NB4 (cell line): Measurements from ENCODE around the gene SPATA46.

ENCODE experiments used
- MYC ChIP-seq: IDR thresholded peaks from 2 replicates; pipeline ENCODE4 v1.6.1; 2011; ENCODE audit warnings: low read depth, low read length
- POLR2A ChIP-seq: IDR thresholded peaks from 2 replicates; pipeline ENCODE4 v1.6.1; 2011; ENCODE audit warnings: mild to moderate bottlenecking; ENCODE audit not compliant: insufficient read length; ENCODE audit errors: extremely low read depth
- TF ChIP-seq, protein P1 (sequence below): IDR thresholded peaks from one replicate; pipeline ENCODE4 v1.5.1; 2012; ENCODE audit warnings: low read depth, low read length
- TF ChIP-seq, protein P2 (sequence below): IDR thresholded peaks from 2 replicates; pipeline ENCODE4 v1.6.1; 2011; ENCODE audit warnings: low read depth, low read length

DNA sequence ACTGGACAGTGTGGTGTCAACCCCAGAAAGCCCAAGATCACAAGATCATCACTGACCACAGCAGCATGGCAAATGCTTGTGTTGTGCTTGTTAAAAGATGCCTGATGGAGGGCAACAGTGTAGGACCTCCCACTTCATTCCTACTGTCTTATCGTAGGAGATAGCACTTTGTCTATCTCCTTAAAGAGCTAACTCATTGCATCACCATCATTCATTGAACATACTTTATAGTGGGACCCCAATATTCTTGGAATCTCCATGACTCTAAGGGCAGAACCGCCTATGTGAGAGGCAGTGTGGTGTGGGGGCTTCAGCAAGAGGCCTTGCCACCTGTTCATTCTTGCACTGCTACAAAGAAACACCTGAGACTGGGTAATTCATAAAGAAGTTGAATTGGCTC, 40.3 kb upstream of the SPATA46 start:
- no peak for TF ChIP-seq POLR2A
- TF ChIP-seq, protein P1, sequence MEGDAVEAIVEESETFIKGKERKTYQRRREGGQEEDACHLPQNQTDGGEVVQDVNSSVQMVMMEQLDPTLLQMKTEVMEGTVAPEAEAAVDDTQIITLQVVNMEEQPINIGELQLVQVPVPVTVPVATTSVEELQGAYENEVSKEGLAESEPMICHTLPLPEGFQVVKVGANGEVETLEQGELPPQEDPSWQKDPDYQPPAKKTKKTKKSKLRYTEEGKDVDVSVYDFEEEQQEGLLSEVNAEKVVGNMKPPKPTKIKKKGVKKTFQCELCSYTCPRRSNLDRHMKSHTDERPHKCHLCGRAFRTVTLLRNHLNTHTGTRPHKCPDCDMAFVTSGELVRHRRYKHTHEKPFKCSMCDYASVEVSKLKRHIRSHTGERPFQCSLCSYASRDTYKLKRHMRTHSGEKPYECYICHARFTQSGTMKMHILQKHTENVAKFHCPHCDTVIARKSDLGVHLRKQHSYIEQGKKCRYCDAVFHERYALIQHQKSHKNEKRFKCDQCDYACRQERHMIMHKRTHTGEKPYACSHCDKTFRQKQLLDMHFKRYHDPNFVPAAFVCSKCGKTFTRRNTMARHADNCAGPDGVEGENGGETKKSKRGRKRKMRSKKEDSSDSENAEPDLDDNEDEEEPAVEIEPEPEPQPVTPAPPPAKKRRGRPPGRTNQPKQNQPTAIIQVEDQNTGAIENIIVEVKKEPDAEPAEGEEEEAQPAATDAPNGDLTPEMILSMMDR = no peak
- TF ChIP-seq MYC = no peak
- TF ChIP-seq, protein P2, sequence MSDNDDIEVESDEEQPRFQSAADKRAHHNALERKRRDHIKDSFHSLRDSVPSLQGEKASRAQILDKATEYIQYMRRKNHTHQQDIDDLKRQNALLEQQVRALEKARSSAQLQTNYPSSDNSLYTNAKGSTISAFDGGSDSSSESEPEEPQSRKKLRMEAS = no peak
